ENCODE measurements around the gene BNIP2. TPM values are rescaled to one million over a fixed set of nuclear protein-coding genes. Genes with fewer than 3 reads are reported as not detected.
"Not testable (repeated sequence)": the region's sequence is repeated elsewhere in the genome, so short reads cannot be mapped to it uniquely, and the experiment has no call there.

The BNIP2 gene
- total RNA-seq, 1 experiment from 2014 or later, result 58.1 TPM

DNA sequence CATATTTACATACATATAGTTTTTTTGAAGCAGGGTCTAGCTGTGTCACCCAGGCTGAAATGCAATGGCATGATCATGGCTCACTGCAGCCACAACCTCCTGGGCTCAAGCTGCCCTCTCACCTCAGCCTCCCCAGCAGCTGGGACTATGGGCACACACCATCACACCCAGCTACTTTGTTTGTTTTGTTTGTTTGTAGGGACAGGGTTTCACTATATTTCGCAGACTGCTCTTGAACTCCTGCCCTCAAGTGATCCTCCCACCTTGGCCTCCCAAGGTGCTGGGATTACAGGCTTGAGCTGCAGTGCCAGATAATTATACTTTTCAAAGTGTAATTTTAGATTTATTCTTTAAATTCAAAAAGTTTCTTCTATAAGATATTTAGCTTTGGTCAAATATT, 42.0 kb downstream of the BNIP2 start:
- no peak for DNase-seq (ENCODE audit: low spot score)
- Histone ChIP-seq H3K4me1 (ENCODE audit: insufficient read depth, low read length, poor library complexity, severe bottlenecking) (no peaks in the 10 kb centered on the region), H3K27ac (ENCODE audit: low read depth, low read length, poor library complexity, severe bottlenecking) (no peak overlapping the region), H3K27me3 (replicated peaks; ENCODE audit: insufficient read depth, low read depth, low read length, poor library complexity) (no peaks in the 10 kb centered on the region), H3K9me3 (ENCODE audit: low read depth, low read length, poor library complexity, severe bottlenecking) (no peaks in the 10 kb centered on the region), H3K4me3 (ENCODE audit: low read depth, low read length, poor library complexity, severe bottlenecking) (no peak overlapping the region), H3K36me3 (ENCODE audit: insufficient read depth, low read length, poor library complexity, severe bottlenecking) (peaks cover 34% of the 10 kb centered on the region)
- no TSS peak for BruUV-seq (replicated peaks)
- intact Hi-C loops (cut with micrococcal nuclease; ENCODE audit: unreplicated experiment), result no loop called here
- CTCF ChIA-PET, result no interaction called here
- TF ChIP-seq, protein P1, sequence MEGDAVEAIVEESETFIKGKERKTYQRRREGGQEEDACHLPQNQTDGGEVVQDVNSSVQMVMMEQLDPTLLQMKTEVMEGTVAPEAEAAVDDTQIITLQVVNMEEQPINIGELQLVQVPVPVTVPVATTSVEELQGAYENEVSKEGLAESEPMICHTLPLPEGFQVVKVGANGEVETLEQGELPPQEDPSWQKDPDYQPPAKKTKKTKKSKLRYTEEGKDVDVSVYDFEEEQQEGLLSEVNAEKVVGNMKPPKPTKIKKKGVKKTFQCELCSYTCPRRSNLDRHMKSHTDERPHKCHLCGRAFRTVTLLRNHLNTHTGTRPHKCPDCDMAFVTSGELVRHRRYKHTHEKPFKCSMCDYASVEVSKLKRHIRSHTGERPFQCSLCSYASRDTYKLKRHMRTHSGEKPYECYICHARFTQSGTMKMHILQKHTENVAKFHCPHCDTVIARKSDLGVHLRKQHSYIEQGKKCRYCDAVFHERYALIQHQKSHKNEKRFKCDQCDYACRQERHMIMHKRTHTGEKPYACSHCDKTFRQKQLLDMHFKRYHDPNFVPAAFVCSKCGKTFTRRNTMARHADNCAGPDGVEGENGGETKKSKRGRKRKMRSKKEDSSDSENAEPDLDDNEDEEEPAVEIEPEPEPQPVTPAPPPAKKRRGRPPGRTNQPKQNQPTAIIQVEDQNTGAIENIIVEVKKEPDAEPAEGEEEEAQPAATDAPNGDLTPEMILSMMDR (conservative IDR thresholded peaks at IDR 0.05; ENCODE audit: low read depth, low read length), result no peak
- no peak for TF ChIP-seq EZH2 (IDR thresholded peaks at IDR 0.05; ENCODE audit: borderline replicate concordance, low read depth, low read length, poor library complexity, severe bottlenecking)
- POLR2A ChIA-PET (ENCODE audit: low non-redundant PET), result no interaction called here

DNA sequence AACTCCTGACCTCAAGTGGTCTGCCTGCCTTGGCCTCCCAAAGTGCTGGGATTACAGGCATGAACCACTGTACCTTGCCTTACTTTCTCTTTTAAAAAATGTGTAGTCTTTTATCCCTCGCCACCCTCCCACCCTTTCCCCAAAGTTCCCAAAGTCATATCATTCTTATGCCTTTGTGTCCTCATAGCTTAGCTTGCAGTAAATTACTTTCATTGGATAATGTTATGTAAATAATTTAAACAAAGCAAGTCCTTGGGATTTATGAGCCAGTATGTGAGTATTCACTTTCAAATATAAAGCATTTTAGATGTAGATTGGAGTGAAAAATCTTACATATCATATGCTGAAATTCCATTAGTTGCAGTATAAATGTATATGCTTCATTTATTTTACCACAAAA, 42.8 kb downstream of the BNIP2 start:
- BruUV-seq (replicated peaks), result no TSS peak
- no peak overlapping the region for H3K27ac ChIP-seq (ENCODE audit: low read depth, low read length, poor library complexity, severe bottlenecking)
- ChIA-PET CTCF (interaction anchor here (0.7 kb wide), 1 partner anchor 9 kb away, joined by 5 read pairs; no protein-coding TSS in a partner anchor), POLR2A (ENCODE audit: low non-redundant PET) (no interaction called here)
- H3K27me3 ChIP-seq (replicated peaks; ENCODE audit: insufficient read depth, low read depth, low read length, poor library complexity), result no peaks in the 10 kb centered on the region
- intact Hi-C loops (cut with micrococcal nuclease; ENCODE audit: unreplicated experiment), result no loop called here
- TF ChIP-seq EZH2 (IDR thresholded peaks at IDR 0.05; ENCODE audit: borderline replicate concordance, low read depth, low read length, poor library complexity, severe bottlenecking), result no peak
- TF ChIP-seq, protein P1 (conservative IDR thresholded peaks at IDR 0.05; ENCODE audit: low read depth, low read length), result no peak
- DNase-seq (ENCODE audit: low spot score), result no peak
- peaks cover 26% of the 10 kb centered on the region for H3K36me3 ChIP-seq (ENCODE audit: insufficient read depth, low read length, poor library complexity, severe bottlenecking)
- no peak overlapping the region for H3K4me3 ChIP-seq (ENCODE audit: low read depth, low read length, poor library complexity, severe bottlenecking)
- no peaks in the 10 kb centered on the region for H3K9me3 ChIP-seq (ENCODE audit: low read depth, low read length, poor library complexity, severe bottlenecking)
- no peaks in the 10 kb centered on the region for H3K4me1 ChIP-seq (ENCODE audit: insufficient read depth, low read length, poor library complexity, severe bottlenecking)

DNA sequence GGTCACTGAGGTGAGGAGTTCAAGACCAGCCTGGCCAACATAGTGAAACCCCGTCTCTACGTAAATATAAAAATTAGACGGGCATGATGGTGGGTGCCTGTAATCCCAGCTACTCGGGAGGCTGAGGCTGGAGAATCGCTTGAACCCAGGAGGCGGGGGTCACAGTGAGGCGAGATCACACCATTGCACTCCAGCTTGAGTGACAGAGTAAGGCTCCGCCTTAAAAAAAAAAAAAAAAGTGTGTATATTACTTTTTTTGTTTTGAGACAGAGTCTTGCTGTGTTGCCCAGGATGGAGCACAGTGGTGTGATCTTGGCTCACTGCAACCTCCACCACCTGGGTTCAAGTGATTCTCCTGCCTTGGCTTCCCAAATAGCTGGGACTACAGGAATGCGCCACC, 43.3 kb downstream of the BNIP2 start:
- intact Hi-C loops (cut with micrococcal nuclease; ENCODE audit: unreplicated experiment); H3K9me3 ChIP-seq (ENCODE audit: low read depth, low read length, poor library complexity, severe bottlenecking); DNase-seq (ENCODE audit: low spot score); H3K4me1 ChIP-seq (ENCODE audit: insufficient read depth, low read length, poor library complexity, severe bottlenecking); H3K27me3 ChIP-seq (replicated peaks; ENCODE audit: insufficient read depth, low read depth, low read length, poor library complexity); BruUV-seq (replicated peaks); POLR2A ChIA-PET (ENCODE audit: low non-redundant PET); H3K27ac ChIP-seq (ENCODE audit: low read depth, low read length, poor library complexity, severe bottlenecking); H3K4me3 ChIP-seq (ENCODE audit: low read depth, low read length, poor library complexity, severe bottlenecking): not testable (repeated sequence)
- CTCF ChIA-PET, result interaction anchor here (0.7 kb wide), 1 partner anchor 9 kb away, joined by 5 read pairs; no protein-coding TSS in a partner anchor
- H3K36me3 ChIP-seq (ENCODE audit: insufficient read depth, low read length, poor library complexity, severe bottlenecking), result peaks cover 23% of the 10 kb centered on the region

DNA sequence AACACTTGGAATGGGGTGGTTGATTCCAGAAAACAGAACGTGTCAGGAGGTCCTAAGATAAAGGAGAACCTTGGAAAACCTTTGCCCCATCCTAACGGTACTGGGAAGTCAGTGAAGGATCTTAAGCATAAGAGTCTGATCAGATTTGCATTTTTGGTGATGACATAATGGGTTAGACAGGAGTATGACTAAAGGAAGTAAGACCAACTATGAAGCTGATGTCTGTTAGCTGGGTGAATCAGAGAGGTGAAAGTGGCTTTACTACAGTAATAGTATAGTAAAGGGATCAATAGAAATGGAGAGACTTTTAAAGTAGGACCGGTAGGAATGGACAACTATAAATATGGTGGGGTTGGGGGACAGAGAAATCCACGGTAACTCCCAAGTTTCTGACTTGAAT, 44.4 kb downstream of the BNIP2 start:
- no peak for DNase-seq (ENCODE audit: low spot score)
- intact Hi-C loops (cut with micrococcal nuclease; ENCODE audit: unreplicated experiment), result no loop called here
- ChIA-PET CTCF (no interaction called here), POLR2A (ENCODE audit: low non-redundant PET) (no interaction called here)
- Histone ChIP-seq H3K4me3 (ENCODE audit: low read depth, low read length, poor library complexity, severe bottlenecking) (no peak overlapping the region), H3K27ac (ENCODE audit: low read depth, low read length, poor library complexity, severe bottlenecking) (no peak overlapping the region), H3K36me3 (ENCODE audit: insufficient read depth, low read length, poor library complexity, severe bottlenecking) (peaks cover 12% of the 10 kb centered on the region), H3K4me1 (ENCODE audit: insufficient read depth, low read length, poor library complexity, severe bottlenecking) (no peaks in the 10 kb centered on the region), H3K9me3 (ENCODE audit: low read depth, low read length, poor library complexity, severe bottlenecking) (no peaks in the 10 kb centered on the region), H3K27me3 (replicated peaks; ENCODE audit: insufficient read depth, low read depth, low read length, poor library complexity) (no peaks in the 10 kb centered on the region)
- TF ChIP-seq, protein P1 (conservative IDR thresholded peaks at IDR 0.05; ENCODE audit: low read depth, low read length), result no peak
- no peak for TF ChIP-seq EZH2 (IDR thresholded peaks at IDR 0.05; ENCODE audit: borderline replicate concordance, low read depth, low read length, poor library complexity, severe bottlenecking)
- no TSS peak for BruUV-seq (replicated peaks)

All from A673 (cell line).